ENCODE results near the gene TMEM131.

TMEM131 gene

DNA sequence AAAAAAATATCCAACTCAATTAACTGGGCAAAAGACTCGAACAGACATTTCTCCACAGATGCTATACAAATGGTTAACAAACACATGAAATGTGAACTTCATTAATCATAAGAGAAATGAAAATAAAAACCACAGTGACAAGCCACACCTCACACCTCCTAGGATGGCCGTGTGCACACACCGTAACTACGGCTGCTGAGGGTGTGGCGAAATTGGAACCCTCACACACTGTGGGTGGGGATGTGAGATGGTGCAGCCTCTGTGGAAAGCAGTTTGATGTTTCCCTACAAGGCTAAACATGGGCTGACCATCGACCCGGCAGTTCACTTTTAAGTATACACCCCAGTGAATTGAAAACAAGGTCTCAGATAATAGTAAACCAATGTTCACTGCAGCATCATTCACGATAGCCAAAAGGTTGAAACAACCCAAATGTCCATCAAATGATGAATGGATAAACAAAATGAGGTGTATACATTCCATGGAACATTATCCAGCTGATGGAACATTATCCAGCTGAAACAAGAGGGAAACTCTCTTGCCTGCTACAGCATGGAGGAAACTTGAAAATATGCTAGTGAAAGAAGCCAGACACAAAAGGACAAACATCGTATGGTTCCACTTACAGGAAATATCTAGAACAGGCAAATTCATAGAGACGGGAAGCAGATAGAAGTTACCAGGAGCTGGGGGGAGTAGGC, 250.1 kb downstream of the TMEM131 start (continued):
- TF ChIP-seq ZNF510 (tag by site-specific recombination; IDR thresholded peaks at IDR 0.05; ENCODE audit: insufficient replicate concordance) (no peak), ZNF670 (tag by site-specific recombination; IDR thresholded peaks at IDR 0.05; ENCODE audit: low read depth) (no peak)

DNA sequence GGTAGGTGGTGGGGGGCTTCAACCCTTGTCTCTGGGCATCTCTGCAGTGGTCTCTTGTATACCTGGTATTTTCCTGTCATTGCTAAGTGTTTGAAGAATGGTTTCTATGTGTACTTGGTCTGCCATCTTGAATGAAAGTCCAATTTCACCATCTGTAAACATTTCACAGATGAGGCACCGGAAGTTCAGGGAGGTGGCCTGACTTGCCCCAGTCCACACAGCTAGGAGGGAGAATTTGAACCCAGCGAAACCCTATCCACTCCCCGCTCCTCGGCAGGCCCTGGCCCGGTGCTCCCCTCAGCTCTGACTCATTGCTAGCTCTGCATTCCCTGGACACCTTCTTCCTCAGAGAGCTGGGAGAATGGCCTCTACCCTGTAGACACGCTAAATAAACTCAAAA, 251.8 kb downstream of the TMEM131 start:
- H3K36me3 ChIP-seq (ENCODE audit: control insufficient read depth in 2 of 2, insufficient read depth in 1 of 2, low read length in 2 of 2): no peaks in the 10 kb centered on the region
- H3K9me3 ChIP-seq (ENCODE audit: control insufficient read depth, insufficient read depth, low read depth, low read length): no peaks in the 10 kb centered on the region
- no peaks in the 10 kb centered on the region for H3K4me1 ChIP-seq (ENCODE audit: control insufficient read depth, insufficient read depth, low read length)
- ChIA-PET CTCF (interaction anchor here (0.6 to 0.9 kb wide), 2 partner anchors 154 to 1092 kb away, joined by 3 read pairs; no protein-coding TSS in a partner anchor), POLR2A (no interaction called here)
- no peak overlapping the region for H3K27ac ChIP-seq (ENCODE audit: extremely low read depth, low read depth, low read length)
- no peak overlapping the region for H3K4me3 ChIP-seq (ENCODE audit: low read depth, low read length)
- TF ChIP-seq PATZ1 (tag by site-specific recombination; IDR thresholded peaks at IDR 0.05): no peak
- no peak for TF ChIP-seq SALL2 (tag by site-specific recombination; IDR thresholded peaks at IDR 0.05; ENCODE audit: borderline replicate concordance)
- TF ChIP-seq, protein P1, sequence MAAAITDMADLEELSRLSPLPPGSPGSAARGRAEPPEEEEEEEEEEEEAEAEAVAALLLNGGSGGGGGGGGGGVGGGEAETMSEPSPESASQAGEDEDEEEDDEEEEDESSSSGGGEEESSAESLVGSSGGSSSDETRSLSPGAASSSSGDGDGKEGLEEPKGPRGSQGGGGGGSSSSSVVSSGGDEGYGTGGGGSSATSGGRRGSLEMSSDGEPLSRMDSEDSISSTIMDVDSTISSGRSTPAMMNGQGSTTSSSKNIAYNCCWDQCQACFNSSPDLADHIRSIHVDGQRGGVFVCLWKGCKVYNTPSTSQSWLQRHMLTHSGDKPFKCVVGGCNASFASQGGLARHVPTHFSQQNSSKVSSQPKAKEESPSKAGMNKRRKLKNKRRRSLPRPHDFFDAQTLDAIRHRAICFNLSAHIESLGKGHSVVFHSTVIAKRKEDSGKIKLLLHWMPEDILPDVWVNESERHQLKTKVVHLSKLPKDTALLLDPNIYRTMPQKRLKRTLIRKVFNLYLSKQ (tag by site-specific recombination; IDR thresholded peaks at IDR 0.05; ENCODE audit: borderline replicate concordance): no peak
- no peak for TF ChIP-seq ZNF692 (tag by site-specific recombination; IDR thresholded peaks at IDR 0.05)
- TF ChIP-seq KLF16 (tag by site-specific recombination; IDR thresholded peaks at IDR 0.05): no peak
- TF ChIP-seq, protein P2, sequence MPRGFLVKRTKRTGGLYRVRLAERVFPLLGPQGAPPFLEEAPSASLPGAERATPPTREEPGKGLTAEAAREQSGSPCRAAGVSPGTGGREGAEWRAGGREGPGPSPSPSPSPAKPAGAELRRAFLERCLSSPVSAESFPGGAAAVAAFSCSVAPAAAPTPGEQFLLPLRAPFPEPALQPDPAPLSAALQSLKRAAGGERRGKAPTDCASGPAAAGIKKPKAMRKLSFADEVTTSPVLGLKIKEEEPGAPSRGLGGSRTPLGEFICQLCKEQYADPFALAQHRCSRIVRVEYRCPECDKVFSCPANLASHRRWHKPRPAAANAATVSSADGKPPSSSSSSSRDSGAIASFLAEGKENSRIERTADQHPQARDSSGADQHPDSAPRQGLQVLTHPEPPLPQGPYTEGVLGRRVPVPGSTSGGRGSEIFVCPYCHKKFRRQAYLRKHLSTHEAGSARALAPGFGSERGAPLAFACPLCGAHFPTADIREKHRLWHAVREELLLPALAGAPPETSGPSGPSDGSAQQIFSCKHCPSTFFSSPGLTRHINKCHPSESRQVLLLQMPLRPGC (tag by site-specific recombination; IDR thresholded peaks at IDR 0.05): no peak
- no peak for TF ChIP-seq ZNF112 (tag by site-specific recombination; IDR thresholded peaks at IDR 0.05)
- TF ChIP-seq IKZF3 (tag by site-specific recombination; IDR thresholded peaks at IDR 0.05): no peak
- TF ChIP-seq ZNF791 (tag by site-specific recombination; IDR thresholded peaks at IDR 0.05): no peak
- TF ChIP-seq ZFP37 (tag by site-specific recombination; IDR thresholded peaks at IDR 0.05): no peak
- no peak for TF ChIP-seq GFI1B (tag by site-specific recombination; IDR thresholded peaks at IDR 0.05)
- no peak for TF ChIP-seq ZNF513 (tag by site-specific recombination; IDR thresholded peaks at IDR 0.05)

Measured in HEK293 (cell line).